ENCODE measurements around the gene JADE2. TPM values are rescaled to one million over a fixed set of nuclear protein-coding genes. Genes with fewer than 3 reads are reported as not detected.

JADE2 gene
- total RNA-seq, 1 donor from 2014 or later, result 2.1 TPM

DNA sequence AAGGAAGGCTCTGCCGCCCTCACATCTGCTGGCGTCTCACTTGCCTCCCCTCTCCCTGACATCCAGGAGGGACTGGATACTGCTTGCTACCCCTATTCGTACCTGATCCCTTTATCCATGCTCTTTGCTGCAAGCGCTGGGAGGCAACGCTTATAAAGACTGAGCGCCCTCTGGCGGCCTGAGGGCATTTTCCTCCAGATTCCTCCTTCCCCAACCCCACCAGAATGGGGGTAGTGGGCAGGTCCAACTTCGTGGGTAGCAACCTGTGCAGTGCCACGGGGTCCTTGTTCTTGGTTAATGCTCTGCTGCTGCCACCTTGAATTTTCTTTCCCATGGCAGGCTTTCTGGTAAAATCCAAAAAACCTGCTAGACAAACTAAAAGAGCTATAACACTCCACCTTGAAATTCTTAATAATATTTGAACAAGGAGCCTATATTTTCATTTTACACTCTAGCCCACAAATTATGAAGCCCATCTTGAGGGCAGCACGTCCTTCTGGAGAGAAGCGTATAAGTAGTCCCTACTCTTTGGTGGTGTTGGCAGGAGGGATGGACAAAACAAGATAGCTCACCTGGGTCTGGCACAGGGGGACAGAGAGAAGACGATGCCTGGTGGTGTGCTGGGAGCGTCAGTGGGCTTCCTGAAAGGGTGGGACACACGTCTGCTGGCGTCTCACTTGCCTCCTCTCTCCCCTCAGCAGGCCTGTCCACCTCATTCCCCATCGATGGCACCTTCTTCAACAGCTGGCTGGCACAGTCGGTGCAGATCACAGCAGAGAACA lies 52.5 kb downstream of the JADE2 start:
- Mint-ChIP-seq H3K27ac (ENCODE audit: unreplicated experiment) (no peak overlapping the region), H3K4me3 (ENCODE audit: unreplicated experiment) (no peak overlapping the region), H3K4me1 (ENCODE audit: low read depth, unreplicated experiment) (no peaks in the 10 kb centered on the region), H3K9me3 (ENCODE audit: unreplicated experiment) (no peaks in the 10 kb centered on the region), H3K27me3 (ENCODE audit: unreplicated experiment) (peaks cover 7% of the 10 kb centered on the region), H3K36me3 (ENCODE audit: unreplicated experiment) (no peaks in the 10 kb centered on the region)
- peak; percentile 86 for TF ChIP-seq CTCF (IDR thresholded peaks at IDR 0.05; ENCODE audit: partially characterized antibody, unreplicated experiment)
- DNase-seq, result peak; percentile 91

DNA sequence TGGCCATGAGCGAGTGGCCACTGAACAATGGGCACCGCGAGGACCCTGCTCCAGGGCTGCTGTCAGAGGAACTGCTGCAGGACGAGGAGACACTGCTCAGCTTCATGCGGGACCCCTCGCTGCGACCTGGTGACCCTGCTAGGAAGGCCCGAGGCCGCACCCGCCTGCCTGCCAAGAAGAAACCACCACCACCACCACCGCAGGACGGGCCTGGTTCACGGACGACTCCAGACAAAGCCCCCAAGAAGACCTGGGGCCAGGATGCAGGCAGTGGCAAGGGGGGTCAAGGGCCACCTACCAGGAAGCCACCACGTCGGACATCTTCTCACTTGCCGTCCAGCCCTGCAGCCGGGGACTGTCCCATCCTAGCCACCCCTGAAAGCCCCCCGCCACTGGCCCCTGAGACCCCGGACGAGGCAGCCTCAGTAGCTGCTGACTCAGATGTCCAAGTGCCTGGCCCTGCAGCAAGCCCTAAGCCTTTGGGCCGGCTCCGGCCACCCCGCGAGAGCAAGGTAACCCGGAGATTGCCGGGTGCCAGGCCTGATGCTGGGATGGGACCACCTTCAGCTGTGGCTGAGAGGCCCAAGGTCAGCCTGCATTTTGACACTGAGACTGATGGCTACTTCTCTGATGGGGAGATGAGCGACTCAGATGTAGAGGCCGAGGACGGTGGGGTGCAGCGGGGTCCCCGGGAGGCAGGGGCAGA lies 53.3 kb downstream of the JADE2 start:
- Mint-ChIP-seq H3K4me3 (ENCODE audit: unreplicated experiment) (no peak overlapping the region), H3K36me3 (ENCODE audit: unreplicated experiment) (no peaks in the 10 kb centered on the region), H3K27ac (ENCODE audit: unreplicated experiment) (no peak overlapping the region), H3K4me1 (ENCODE audit: low read depth, unreplicated experiment) (no peaks in the 10 kb centered on the region), H3K27me3 (ENCODE audit: unreplicated experiment) (peaks cover 5% of the 10 kb centered on the region), H3K9me3 (ENCODE audit: unreplicated experiment) (no peaks in the 10 kb centered on the region)
- DNase-seq, result no peak
- TF ChIP-seq CTCF (IDR thresholded peaks at IDR 0.05; ENCODE audit: partially characterized antibody, unreplicated experiment), result no peak

- H3K27me3 Mint-ChIP-seq (ENCODE audit: unreplicated experiment), result peaks cover 5% of the 10 kb centered on the region
- H3K4me1 Mint-ChIP-seq (ENCODE audit: low read depth, unreplicated experiment), result no peaks in the 10 kb centered on the region
- H3K4me3 Mint-ChIP-seq (ENCODE audit: unreplicated experiment), result no peak overlapping the region
- H3K9me3 Mint-ChIP-seq (ENCODE audit: unreplicated experiment), result no peaks in the 10 kb centered on the region
- no peak overlapping the region for H3K27ac Mint-ChIP-seq (ENCODE audit: unreplicated experiment)
- no peaks in the 10 kb centered on the region for H3K36me3 Mint-ChIP-seq (ENCODE audit: unreplicated experiment)
- DNase-seq, result no peak
- no peak for TF ChIP-seq CTCF (IDR thresholded peaks at IDR 0.05; ENCODE audit: partially characterized antibody, unreplicated experiment)
Measured at GRCh38 chr5:134579284-134579771, 53.9 kb downstream of the JADE2 start.

DNA sequence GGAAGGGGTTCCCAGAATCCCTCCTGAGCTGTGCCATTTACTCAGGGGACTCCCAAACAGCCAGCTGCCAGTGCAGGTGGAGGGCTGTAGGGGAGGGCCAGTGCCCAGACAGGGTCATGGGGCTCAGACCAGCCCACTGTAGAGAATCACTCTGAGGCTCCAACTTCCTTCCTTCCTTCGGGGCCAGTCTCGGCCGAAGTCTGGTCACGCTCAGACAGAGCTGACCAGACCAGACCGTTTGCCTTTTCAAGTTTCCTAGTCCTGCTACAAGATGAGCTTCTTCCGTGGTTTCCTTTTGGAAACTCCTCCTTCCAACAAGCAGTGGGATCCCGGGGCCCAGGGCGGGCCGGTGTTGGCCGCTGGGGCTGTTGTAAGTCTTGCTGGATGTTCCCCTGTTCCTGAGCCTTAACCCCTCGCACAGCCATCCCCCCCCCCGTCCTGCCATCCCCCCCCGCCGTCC lies 54.6 kb downstream of the JADE2 start:
- no peaks in the 10 kb centered on the region for H3K36me3 Mint-ChIP-seq (ENCODE audit: unreplicated experiment)
- H3K4me3 Mint-ChIP-seq (ENCODE audit: unreplicated experiment), result no peak overlapping the region
- H3K9me3 Mint-ChIP-seq (ENCODE audit: unreplicated experiment), result no peaks in the 10 kb centered on the region
- DNase-seq, result no peak
- TF ChIP-seq CTCF (IDR thresholded peaks at IDR 0.05; ENCODE audit: partially characterized antibody, unreplicated experiment), result no peak
- H3K27me3 Mint-ChIP-seq (ENCODE audit: unreplicated experiment), result peaks cover 5% of the 10 kb centered on the region
- H3K27ac Mint-ChIP-seq (ENCODE audit: unreplicated experiment), result no peak overlapping the region
- H3K4me1 Mint-ChIP-seq (ENCODE audit: low read depth, unreplicated experiment), result no peaks in the 10 kb centered on the region

Data from glutamatergic neuron (in vitro differentiated cells).